GM13976 (cell line): ENCODE measurements around the gene WDR46.
"Not testable (repeated sequence)": the region's sequence is repeated elsewhere in the genome, so short reads cannot be mapped to it uniquely, and the experiment has no call there.

Source experiments
- DNase-seq: peaks from one replicate; pipeline ENCODE4 v3.0.0; 2012; ENCODE audit warnings: low spot score
- in situ Hi-C: fragments of 300-500 bp; cut with MboI; formaldehyde crosslinking; loops from one replicate; pipeline ENCODE4 v1.12.0; 2022; ENCODE audit warnings: low sequenced_read_pairs, mixed read lengths, inconsistent platforms; ENCODE audit not compliant: unreplicated experiment
- TF ChIP-seq, protein P1 (sequence below): IDR thresholded peaks from 2 replicates; pipeline ENCODE4 v1.5.1; 2012; ENCODE audit warnings: borderline replicate concordance, mild to moderate bottlenecking; ENCODE audit not compliant: insufficient read depth; ENCODE audit errors: extremely low read depth, missing control alignments, control extremely low read depth

The WDR46 gene

DNA sequence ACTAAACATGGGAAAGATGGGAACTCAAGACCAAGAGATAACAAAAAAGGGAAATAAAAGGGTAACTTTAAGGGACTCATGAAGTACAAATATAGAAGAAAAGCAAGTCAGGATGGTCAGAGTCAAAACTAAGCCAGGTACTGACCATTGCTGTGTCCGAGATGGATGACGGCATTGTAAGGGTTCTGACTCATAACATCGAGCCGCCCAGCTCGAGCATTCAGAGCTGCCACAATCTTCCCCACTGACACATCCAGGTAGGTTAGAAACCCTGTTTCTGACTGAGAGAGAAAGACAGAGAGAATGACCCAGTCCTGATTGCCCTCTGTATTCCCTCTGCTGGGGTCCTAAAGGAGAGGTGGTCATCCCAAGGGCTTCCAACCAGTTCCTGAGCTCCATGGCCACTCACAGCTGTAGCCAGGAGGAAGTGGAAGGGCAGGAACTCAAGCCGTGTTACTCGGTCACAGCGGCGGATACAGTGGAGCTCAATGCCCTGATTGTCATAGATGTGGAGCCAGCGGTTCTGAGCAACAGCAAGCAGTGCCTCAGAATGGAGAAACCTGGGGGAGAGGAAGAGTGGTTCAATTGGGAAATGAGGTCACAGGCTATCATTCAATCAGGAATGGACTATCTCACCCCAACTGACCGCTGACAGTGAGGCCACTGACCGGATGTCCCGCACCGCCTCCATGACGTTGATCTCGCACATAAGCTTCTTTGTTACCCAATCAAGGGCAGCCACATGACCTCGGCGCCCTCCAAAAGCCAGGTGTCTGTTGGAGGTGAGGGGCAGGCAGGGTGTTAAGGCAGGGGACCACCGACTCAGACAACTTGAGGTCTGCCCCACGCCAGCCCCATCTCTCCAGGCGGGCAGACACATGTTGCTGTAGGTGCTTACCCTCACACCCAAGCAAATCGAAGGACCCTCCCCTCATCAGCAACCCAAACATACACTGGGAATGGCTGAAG is 1.8 kb downstream of the WDR46 start:
- no peak for DNase-seq
- TF ChIP-seq, protein P1, sequence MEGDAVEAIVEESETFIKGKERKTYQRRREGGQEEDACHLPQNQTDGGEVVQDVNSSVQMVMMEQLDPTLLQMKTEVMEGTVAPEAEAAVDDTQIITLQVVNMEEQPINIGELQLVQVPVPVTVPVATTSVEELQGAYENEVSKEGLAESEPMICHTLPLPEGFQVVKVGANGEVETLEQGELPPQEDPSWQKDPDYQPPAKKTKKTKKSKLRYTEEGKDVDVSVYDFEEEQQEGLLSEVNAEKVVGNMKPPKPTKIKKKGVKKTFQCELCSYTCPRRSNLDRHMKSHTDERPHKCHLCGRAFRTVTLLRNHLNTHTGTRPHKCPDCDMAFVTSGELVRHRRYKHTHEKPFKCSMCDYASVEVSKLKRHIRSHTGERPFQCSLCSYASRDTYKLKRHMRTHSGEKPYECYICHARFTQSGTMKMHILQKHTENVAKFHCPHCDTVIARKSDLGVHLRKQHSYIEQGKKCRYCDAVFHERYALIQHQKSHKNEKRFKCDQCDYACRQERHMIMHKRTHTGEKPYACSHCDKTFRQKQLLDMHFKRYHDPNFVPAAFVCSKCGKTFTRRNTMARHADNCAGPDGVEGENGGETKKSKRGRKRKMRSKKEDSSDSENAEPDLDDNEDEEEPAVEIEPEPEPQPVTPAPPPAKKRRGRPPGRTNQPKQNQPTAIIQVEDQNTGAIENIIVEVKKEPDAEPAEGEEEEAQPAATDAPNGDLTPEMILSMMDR = no peak
- in situ Hi-C loops = no loop called here

DNA sequence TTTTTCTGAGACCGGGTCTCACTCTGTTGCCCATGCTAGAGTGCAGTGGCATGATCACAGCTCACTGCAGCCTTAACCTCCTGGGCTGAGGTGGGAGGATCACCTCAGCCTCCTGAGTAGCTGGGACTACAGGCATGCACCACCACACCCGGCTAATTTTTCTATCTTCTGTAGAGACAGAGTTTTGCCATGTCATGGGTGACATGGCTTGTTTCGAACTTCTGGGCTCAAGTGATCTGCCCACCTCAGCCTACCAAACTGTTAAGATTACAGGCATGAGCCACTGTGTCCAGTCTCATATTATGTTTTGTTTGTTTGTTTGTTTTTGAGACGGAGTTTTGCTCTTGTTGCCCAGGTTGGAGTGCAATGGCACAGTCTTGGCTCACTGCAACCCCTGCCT is 3.8 kb downstream of the WDR46 start:
- in situ Hi-C loops, DNase-seq: not testable (repeated sequence)

DNA sequence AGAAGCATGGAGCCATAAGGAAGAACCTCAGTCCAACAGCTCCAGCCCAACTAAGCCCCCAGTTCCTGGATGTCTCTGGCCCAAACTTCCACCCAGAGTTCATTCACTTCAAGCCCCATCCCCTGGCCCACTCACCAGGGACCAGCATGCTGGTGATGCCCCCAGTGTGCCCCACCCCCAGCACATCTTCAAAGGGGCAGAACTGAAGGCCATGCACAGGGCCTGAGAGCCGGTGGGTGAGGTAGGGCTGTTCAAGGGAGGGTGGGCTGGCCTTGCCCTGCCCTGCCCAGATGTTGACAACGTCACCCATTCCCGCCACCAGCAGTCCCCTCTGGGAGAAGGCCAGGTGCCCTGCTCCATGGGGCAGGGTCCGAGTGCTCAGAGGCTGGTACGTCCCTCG is 8.5 kb downstream of the WDR46 start:
- in situ Hi-C loops = no loop called here

DNA sequence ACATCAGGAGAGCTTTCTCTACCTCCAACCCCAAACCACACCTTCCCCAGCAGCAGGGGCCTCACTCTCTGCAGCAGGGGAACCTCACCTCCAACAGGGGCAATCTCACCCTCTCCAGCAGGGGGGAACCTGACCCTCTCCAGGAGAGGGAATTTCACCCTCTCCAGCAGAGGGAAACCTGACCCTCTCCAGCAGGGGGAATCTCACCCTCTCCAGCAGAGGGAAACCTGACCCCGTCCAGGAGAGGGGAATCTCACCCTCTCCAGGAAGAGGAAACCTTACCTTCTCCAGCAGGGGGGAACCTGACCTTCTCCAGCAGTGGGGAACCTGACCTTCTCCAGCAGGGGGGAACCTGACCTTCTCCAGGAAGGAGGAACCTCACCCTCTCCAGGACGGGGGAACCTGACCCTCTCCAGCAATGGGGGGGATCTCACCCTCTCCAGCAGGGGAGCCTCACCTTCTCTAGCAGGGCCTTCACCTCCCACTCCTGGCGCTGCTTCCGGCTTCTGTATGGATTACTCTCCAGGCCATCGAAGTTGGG is 9.0 kb downstream of the WDR46 start:
- no peak for DNase-seq
- TF ChIP-seq, protein P1 = peak; percentile 6
- in situ Hi-C loops = no loop called here

More for the DNA sequence above, 8.5 kb downstream of the WDR46 start:
- TF ChIP-seq, protein P1 = no peak
- no peak for DNase-seq

DNA sequence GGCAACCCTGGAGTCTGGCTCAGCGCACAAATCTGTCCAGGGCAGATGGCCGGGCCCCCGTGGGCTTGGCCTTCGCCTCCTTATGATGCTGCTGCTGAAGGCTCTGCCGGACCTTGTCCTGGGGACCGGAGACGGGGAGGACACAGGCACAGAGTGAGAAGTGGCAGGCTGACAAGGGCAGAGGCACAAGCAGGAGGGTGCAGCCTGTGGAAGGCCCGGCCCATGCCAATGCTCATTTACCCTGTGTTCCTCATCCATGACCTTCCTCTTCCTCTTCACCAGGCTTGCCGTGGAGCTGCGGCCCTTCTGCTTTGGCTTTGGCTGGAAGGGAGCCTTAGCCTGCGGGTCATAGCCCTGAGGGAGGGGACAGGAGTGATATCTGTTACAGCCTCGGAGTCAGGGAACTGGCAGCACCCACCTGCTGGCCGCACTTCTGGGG is 9.8 kb downstream of the WDR46 start:
- no peak for DNase-seq
- TF ChIP-seq, protein P1 = no peak

DNA sequence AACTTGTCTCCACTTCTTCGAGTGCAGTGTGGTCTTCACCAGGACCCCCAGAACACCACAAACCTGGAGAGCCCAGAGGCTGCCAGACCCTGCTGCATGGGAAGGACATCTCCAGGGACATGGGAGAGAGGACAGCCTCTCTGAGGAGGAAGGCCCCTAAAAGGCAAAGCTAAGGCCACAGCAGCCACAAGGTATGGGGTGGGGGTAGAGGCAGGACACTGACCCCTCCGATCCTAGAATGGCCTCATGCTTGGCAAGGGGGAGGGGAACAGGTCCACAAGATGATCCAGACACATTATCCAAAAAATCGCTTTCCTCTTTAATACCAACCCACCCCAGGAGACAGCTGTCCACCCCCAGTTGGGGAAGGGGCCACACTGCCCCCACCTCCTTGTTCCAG is 10.2 kb downstream of the WDR46 start:
- no peak for DNase-seq
- in situ Hi-C loops = no loop called here
- TF ChIP-seq, protein P1 = no peak

More for the DNA sequence above, 9.8 kb downstream of the WDR46 start:
- in situ Hi-C loops = no loop called here

DNA sequence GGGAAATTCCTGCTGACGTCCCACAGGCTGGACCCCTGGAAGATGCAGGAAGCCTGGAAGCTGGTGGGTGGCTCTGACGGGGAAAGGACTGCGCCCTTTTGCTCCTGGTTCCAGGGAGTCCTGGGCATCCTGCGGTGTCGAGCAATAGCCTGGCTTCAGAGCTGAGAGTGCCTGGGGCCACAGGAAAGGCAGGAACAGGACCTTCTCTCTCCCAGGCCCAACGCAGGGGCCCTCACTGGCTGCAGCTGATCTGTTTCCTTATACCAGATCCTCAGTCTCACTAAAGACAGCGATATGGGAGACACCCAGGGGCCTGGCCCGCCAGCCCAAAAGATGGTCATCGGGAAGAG is 10.7 kb downstream of the WDR46 start:
- TF ChIP-seq, protein P1 = no peak
- in situ Hi-C loops = no loop called here
- DNase-seq = no peak
